HFF-Myc (cell line): ENCODE results near the gene MPDU1.

Experiments
- DNase-seq: peaks from one replicate; pipeline ENCODE4 v3.0.0-alpha.2; 2011; ENCODE audit warnings: low read depth; ENCODE audit errors: extremely low read depth
- H3K4me3 ChIP-seq: replicated peaks from 2 replicates; pipeline ENCODE4 v1.5.1; 2011; ENCODE audit warnings: low read depth, mild to moderate bottlenecking, control low read depth, low read length
- TF ChIP-seq, protein P1 (sequence below): IDR thresholded peaks from 2 replicates; pipeline ENCODE4 v1.5.1; 2012; ENCODE audit warnings: mild to moderate bottlenecking, low read depth, low read length, control low read depth; ENCODE audit errors: missing control alignments

The MPDU1 gene

GRCh38 chr17:7575959-7576358 is 7.7 kb upstream of the MPDU1 start:
- DNase-seq = no peak
- TF ChIP-seq, protein P1, sequence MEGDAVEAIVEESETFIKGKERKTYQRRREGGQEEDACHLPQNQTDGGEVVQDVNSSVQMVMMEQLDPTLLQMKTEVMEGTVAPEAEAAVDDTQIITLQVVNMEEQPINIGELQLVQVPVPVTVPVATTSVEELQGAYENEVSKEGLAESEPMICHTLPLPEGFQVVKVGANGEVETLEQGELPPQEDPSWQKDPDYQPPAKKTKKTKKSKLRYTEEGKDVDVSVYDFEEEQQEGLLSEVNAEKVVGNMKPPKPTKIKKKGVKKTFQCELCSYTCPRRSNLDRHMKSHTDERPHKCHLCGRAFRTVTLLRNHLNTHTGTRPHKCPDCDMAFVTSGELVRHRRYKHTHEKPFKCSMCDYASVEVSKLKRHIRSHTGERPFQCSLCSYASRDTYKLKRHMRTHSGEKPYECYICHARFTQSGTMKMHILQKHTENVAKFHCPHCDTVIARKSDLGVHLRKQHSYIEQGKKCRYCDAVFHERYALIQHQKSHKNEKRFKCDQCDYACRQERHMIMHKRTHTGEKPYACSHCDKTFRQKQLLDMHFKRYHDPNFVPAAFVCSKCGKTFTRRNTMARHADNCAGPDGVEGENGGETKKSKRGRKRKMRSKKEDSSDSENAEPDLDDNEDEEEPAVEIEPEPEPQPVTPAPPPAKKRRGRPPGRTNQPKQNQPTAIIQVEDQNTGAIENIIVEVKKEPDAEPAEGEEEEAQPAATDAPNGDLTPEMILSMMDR = no peak
- H3K4me3 ChIP-seq = peak overlapping the region; percentile 98

GRCh38 chr17:7576432-7576937 is 7.2 kb upstream of the MPDU1 start:
- peak overlapping the region; percentile 98; the same call in 1 of the 2 replicates for H3K4me3 ChIP-seq
- TF ChIP-seq, protein P1 = no peak
- no peak for DNase-seq

- DNase-seq = no peak
- no peak overlapping the region for H3K4me3 ChIP-seq
- TF ChIP-seq, protein P1 = no peak
Measured at GRCh38 chr17:7577327-7578199, 6.1 kb upstream of the MPDU1 start.

DNA sequence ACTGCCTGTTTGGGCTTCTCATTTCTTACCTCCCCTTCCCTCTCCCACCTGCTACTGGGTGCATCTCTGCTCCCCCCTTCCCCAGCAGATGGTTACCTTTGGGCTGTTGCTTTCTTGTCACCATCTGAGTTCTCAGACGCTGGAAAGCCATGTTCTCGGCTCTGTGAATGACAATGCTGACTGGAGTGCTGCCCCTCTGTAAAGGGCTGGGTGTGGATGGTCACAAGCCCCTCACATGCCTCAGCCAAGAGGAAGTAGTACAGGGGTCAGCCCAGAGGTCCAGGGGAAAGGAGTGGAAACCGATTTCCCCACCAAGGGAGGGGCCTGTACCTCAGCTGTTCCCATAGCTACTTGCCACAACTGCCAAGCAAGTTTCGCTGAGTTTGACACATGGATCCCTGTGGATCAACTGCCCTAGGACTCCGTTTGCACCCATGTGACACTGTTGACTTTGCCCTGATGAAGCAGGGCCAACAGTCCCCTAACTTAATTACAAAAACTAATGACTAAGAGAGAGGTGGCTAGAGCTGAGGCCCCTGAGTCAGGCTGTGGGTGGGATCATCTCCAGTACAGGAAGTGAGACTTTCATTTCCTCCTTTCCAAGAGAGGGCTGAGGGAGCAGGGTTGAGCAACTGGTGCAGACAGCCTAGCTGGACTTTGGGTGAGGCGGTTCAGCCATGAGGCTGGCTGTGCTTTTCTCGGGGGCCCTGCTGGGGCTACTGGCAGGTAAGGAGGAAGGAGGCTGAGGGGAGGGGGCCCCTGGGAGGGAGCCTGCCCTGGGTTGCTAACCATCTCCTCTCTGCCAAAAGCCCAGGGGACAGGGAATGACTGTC is 4.4 kb upstream of the MPDU1 start, which contains the start of gene CD68:
Gene CD68 (plus strand): TSS at position 638 of the 833 bp plus-strand sequence. CDS start 40 bp downstream, at position 678.
- TF ChIP-seq, protein P1 = no peak
- no peak within 1 kb of the TSS for H3K4me3 ChIP-seq
- DNase-seq = peak; percentile 87

DNA sequence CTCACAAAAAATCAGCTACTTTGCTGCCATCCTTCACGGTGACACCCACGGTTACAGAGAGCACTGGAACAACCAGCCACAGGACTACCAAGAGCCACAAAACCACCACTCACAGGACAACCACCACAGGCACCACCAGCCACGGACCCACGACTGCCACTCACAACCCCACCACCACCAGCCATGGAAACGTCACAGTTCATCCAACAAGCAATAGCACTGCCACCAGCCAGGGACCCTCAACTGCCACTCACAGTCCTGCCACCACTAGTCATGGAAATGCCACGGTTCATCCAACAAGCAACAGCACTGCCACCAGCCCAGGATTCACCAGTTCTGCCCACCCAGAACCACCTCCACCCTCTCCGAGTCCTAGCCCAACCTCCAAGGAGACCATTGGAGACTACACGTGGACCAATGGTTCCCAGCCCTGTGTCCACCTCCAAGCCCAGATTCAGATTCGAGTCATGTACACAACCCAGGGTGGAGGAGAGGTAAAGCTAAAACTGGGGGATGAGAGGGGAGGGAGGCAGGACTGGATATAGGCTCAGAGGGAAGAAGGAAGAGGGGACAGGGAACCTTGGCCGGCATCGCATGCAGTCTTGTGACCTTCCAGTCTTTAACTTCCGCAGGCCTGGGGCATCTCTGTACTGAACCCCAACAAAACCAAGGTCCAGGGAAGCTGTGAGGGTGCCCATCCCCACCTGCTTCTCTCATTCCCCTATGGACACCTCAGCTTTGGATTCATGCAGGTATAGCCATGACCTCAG is 3.6 kb upstream of the MPDU1 start:
- no peak overlapping the region for H3K4me3 ChIP-seq
- no peak for DNase-seq
- TF ChIP-seq, protein P1 = no peak
